ENCODE data around the gene C16orf46.

Gene C16orf46

GRCh38 chr16:81077076-81077940 is at the start of gene C16orf46:
TSS of gene C16orf46 (minus strand) at chr16:81077238. CDS start at chr16:81063955, 13,283 bp downstream.
- Histone ChIP-seq H3K4me3 (replicated peaks; ENCODE audit: low read depth, low read length) (peak within 1 kb of the TSS; percentile 75), H3K36me3 (ENCODE audit: control insufficient read depth, insufficient read depth, low read length) (no peaks in the 10 kb centered on the region), H3K27me3 (replicated peaks; ENCODE audit: control insufficient read depth, insufficient read depth, low read length) (no peaks in the 10 kb centered on the region)
- DNase-seq (ENCODE audit: extremely low read depth, insufficient read length): peak; percentile 98
- TF ChIP-seq CTCF (IDR thresholded peaks at IDR 0.05; ENCODE audit: insufficient read depth, low read length, poor library complexity, severe bottlenecking): no peak

- H3K4me3 ChIP-seq (replicated peaks; ENCODE audit: low read depth, low read length): no peak overlapping the region
- no peak for DNase-seq (ENCODE audit: extremely low read depth, insufficient read length)
- H3K36me3 ChIP-seq (ENCODE audit: control insufficient read depth, insufficient read depth, low read length): no peaks in the 10 kb centered on the region
- H3K27me3 ChIP-seq (replicated peaks; ENCODE audit: control insufficient read depth, insufficient read depth, low read length): peaks cover 2% of the 10 kb centered on the region
- no peak for TF ChIP-seq CTCF (IDR thresholded peaks at IDR 0.05; ENCODE audit: insufficient read depth, low read length, poor library complexity, severe bottlenecking)
Measured at GRCh38 chr16:81123092-81123852, 46.2 kb upstream of the C16orf46 start.

- Histone ChIP-seq H3K27me3 (replicated peaks; ENCODE audit: control insufficient read depth, insufficient read depth, low read length) (peaks cover 2% of the 10 kb centered on the region), H3K4me3 (replicated peaks; ENCODE audit: low read depth, low read length) (no peak overlapping the region), H3K36me3 (ENCODE audit: control insufficient read depth, insufficient read depth, low read length) (no peaks in the 10 kb centered on the region)
- DNase-seq (ENCODE audit: extremely low read depth, insufficient read length): no peak
- no peak for TF ChIP-seq CTCF (IDR thresholded peaks at IDR 0.05; ENCODE audit: insufficient read depth, low read length, poor library complexity, severe bottlenecking)
Measured at GRCh38 chr16:81121474-81121990, 44.5 kb upstream of the C16orf46 start.

GRCh38 chr16:81117436-81117835 is 40.4 kb upstream of the C16orf46 start:
- no peak for DNase-seq (ENCODE audit: extremely low read depth, insufficient read length)

GRCh38 chr16:81116285-81116684 is 39.2 kb upstream of the C16orf46 start:
- Histone ChIP-seq H3K36me3 (ENCODE audit: control insufficient read depth, insufficient read depth, low read length) (no peaks in the 10 kb centered on the region), H3K27me3 (replicated peaks; ENCODE audit: control insufficient read depth, insufficient read depth, low read length) (peaks cover 2% of the 10 kb centered on the region), H3K4me3 (replicated peaks; ENCODE audit: low read depth, low read length) (no peak overlapping the region)
- TF ChIP-seq CTCF (IDR thresholded peaks at IDR 0.05; ENCODE audit: insufficient read depth, low read length, poor library complexity, severe bottlenecking): no peak
- no peak for DNase-seq (ENCODE audit: extremely low read depth, insufficient read length)

More at GRCh38 chr16:81117436-81117835, 40.4 kb upstream of the C16orf46 start:
- no peaks in the 10 kb centered on the region for H3K36me3 ChIP-seq (ENCODE audit: control insufficient read depth, insufficient read depth, low read length)
- H3K4me3 ChIP-seq (replicated peaks; ENCODE audit: low read depth, low read length): no peak overlapping the region
- TF ChIP-seq CTCF (IDR thresholded peaks at IDR 0.05; ENCODE audit: insufficient read depth, low read length, poor library complexity, severe bottlenecking): no peak
- peaks cover 2% of the 10 kb centered on the region for H3K27me3 ChIP-seq (replicated peaks; ENCODE audit: control insufficient read depth, insufficient read depth, low read length)
